Glomerular endothelial cell (primary cell): Measurements from ENCODE around the gene SPATS2L. TPM values are rescaled to one million over a fixed set of nuclear protein-coding genes. Genes with fewer than 3 reads are reported as not detected.

ENCODE experiments used
- DNase-seq: peaks from one replicate; pipeline ENCODE4 v3.0.0-alpha.2; 2011; ENCODE audit warnings: low read depth, low spot score; ENCODE audit errors: extremely low read depth
- total RNA-seq: library from RNA; depleted of rRNA; stranded (reverse); fragments of >200 nt; gene quantifications from 2 replicates; pipeline ENCODE4 v1.2.3, GENCODE V29; 2015

The SPATS2L gene
- total RNA-seq, 1 donor from 2014 or later: 86.3 TPM

- DNase-seq: no peak
These were observed 98.1 kb downstream of the SPATS2L start for GRCh38 chr2:200404615-200405014.

DNA sequence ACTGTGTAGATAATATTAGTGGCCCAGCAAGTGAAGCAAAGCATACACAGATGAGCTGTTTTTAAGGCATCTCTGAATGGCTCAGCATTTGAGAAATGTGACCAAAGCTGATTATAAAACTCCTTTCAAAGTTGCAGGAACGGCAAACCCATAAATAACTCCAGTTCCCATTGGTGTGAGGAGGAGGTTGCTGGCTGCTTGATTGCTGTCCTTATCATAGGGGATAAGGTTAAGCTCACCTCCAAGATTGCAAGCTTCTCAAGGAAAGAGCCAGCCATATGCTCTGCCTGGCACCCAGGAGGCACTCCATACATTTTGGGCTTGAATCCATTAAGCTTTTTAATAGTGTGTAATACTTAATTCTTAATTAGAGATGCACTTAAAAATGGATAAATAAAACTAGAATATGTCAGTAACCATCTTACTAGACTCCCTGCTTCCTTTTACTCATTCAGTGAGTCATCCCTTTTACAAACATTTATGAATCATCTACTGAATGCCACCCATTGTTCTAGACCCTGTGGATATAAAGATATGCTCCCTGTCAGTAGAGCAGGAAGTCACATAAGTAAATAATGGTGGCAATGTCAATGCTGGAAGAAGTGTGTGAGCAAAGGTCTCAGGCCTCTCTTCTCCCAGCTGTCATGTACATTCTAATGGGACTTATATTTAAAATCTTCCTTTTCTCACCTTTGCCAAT, 99.3 kb downstream of the SPATS2L start:
- DNase-seq: peak; percentile 81

DNA sequence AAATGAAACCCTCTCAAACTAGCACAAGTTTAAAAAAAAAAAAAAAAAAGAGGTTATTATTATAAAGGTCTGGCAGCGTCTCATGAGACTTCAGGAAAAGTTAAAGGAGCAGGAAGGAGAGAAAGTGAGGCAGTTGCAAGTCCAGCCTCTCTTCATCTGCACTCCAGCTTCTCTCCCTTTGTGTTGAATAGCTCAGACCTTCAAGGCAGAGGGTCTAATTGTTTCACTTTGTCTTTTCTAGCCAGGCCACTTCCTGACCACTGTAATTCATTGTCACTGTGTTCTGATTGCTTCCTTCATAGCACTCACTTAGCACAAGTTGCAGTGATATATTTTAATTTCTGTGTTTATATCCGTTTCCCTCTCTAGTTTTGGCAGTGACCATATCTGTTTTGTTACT, 99.9 kb downstream of the SPATS2L start:
- DNase-seq: peak; percentile 42

GRCh38 chr2:200408428-200409316, 102.2 kb downstream of the SPATS2L start:
- no peak for DNase-seq

GRCh38 chr2:200411831-200412230, 105.3 kb downstream of the SPATS2L start:
- no peak for DNase-seq

- no peak for DNase-seq
These were observed 107.9 kb downstream of the SPATS2L start for GRCh38 chr2:200414367-200414766.

DNA sequence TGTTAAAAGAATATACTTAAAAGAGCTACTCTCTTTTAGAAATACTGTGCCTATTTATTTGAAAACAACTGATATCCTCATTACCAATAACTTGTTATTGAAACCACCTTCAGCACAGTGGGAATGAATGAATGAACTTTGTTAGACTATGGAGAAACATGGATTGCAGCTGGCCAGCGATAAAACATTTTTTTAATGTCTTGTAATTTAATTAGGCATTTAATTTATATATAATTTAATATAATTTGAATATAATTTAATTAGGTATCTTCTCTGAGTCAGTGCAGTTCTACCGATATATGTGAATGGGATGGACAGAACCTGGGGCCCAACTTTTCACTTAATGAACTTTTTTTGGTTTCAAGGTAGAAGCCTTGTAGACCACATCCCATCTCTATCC, 109.0 kb downstream of the SPATS2L start:
- DNase-seq: no peak

DNA sequence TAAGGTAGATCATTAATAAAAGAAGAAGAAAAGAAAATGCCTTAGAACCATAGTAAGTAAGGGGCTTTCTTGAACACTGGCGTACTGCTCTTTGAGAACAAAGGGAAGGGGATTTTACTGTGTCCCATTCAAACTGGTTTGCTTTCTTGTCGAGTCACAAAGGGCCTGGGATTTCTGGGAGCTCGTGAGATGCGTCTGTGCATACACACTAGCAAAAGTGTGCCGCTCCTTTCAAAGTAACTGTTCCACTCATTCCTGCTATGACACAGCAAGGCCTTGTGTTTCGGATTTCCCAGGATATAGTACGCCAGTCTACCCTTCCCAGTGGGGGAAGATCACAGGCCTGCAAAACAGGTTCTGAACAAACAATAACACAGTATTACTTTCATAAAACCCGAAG, 110.4 kb downstream of the SPATS2L start:
- DNase-seq: no peak

DNA sequence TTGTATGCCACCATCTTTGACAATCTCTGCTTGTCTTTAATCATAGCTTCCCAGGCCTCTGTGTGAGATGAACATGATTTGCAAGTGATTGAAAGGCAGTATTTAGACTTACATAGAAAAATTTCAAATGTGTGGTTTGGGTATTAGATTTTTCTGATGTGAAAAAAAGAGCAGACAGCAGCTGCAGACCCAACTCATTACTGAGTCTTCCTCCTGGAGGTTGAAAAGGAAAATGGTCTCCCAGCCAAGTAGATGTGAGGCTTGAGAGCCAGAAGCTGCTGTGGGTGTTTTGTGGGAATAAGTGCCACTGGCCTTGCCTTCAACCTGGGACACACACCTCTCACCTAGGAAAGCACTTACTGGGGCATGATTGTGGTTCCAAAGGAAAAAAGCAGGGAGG, 110.9 kb downstream of the SPATS2L start:
- DNase-seq: no peak

GRCh38 chr2:200418399-200418798, 111.9 kb downstream of the SPATS2L start:
- DNase-seq: no peak

DNA sequence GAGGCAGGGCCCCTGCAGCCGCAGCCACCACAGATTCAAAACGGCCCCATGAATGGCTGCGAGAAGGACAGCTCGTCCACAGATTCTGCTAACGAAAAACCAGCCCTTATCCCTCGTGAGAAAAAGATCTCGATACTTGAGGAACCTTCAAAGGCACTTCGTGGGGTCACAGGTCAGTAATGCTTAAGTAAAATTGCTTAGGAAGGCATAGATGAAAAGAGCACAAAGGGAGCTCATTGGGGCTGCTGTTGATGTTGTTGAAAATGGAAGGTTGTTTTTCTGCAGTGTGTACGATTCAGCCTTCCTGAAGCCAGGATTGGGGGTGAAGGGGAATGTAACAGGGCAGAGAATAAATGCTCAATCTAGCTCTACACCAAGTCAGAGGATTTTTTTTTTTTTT, 112.8 kb downstream of the SPATS2L start:
- no peak for DNase-seq

DNA sequence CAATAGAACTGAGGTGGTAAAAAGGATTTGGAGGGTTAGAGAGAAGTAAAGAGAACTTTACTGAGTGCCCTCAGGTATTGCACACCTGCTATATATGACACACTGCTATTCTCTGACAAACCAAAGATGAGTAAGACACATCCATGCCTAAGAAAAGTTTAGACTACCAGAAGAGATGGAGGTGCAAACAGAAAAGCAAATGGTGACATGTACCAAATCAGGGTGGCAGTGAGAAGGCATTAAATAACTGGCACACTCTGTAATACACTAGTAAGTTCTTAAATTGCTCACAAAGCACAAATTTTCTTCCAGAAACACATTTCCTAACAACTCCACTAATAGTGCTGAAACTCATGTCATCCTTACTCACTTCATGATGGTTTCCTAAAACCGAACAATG, 114.8 kb downstream of the SPATS2L start:
- no peak for DNase-seq

DNA sequence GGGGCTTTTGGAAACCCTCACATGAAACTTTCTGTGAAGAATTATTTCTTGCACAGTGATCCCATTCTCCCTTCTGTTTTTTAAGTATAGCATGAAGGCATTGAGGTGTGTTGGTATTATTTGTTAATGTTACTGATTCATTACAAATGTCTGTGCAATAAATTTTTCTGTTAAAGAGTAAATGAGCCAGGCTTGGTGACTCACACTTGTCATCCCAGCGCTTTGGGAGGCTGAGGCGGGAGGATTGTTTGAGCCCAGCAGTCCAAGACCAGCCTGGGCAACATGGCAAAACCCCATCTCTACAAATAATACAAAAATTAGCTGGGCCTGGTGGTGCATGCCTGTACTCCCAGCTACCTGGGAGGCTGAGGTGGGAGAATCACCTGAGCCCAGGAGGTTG, 115.6 kb downstream of the SPATS2L start:
- DNase-seq: no peak

GRCh38 chr2:200422532-200423261, 116.2 kb downstream of the SPATS2L start:
- no peak for DNase-seq

- DNase-seq: no peak
These were observed 117.0 kb downstream of the SPATS2L start for GRCh38 chr2:200423541-200423940.

GRCh38 chr2:200425026-200425821, 118.7 kb downstream of the SPATS2L start:
- DNase-seq: no peak

DNA sequence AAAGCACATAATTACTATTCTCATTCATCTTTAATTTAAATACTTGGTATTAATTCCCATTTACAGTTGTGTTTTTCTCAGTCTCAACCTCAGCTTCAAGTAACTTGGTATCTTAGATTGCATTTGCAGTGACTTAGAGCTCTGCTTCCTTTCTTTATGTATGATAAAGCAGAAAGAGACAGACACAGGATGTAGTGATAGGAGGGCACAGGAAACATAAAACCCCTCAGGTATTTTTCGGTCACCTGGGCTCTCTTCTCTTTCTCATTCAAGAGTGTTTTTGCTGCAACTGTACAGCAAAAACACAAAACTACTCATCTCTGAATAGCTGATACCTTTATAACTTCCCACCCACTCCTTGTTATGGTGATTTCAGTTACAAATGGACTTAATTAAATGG, 120.3 kb downstream of the SPATS2L start:
- DNase-seq: no peak

- no peak for DNase-seq
These were observed 122.6 kb downstream of the SPATS2L start for GRCh38 chr2:200428961-200429665.

- DNase-seq: no peak
These were observed 123.5 kb downstream of the SPATS2L start for GRCh38 chr2:200430017-200430416.
